IMR-90 (cell line): ENCODE measurements around the gene RAB23. TPM values are rescaled to one million over a fixed set of nuclear protein-coding genes. Genes with fewer than 3 reads are reported as not detected.

Experiments
- polyA plus RNA-seq, 3 experiments: library from polyadenylated mRNA; depleted of rRNA; stranded (reverse); fragments of >200 nt; gene quantifications; 2 replicates each; pipeline ENCODE4 v1.2.3, GENCODE V29; 2012; ENCODE audit warnings: low replicate concordance in 1 of 3
- total RNA-seq: library from RNA; depleted of rRNA; stranded (reverse); fragments of >200 nt; gene quantifications from 2 replicates; pipeline ENCODE4 v1.2.3, GENCODE V29; 2012; rRNA removed

The RAB23 gene
- total and polyA plus RNA-seq, 2 of the 4 experiments (the other 2 are of a cell fraction): 10.8 to 13.3 TPM

Other genes with a start within 250 kb of the RAB23 start
- gene KIAA1586, start 175.6 kb downstream of the RAB23 start, total RNA-seq: 3.8 and 15.0 TPM in 2 replicates
- 3.5 and 3.6 TPM in 2 replicates for gene KIAA1586, start 175.6 kb downstream of the RAB23 start, polyA plus RNA-seq (2012; rRNA removed)
- 48.6 and 63.0 TPM in 2 replicates for gene ZNF451, start 132.1 kb downstream of the RAB23 start, total RNA-seq
- gene ZNF451, start 132.1 kb downstream of the RAB23 start, polyA plus RNA-seq (2012; rRNA removed): 8.0 and 10.0 TPM in 2 replicates
- 10.0 and 19.2 TPM in 2 replicates for gene BAG2, start 50.0 kb downstream of the RAB23 start, total RNA-seq
- 6.7 and 8.1 TPM in 2 replicates for gene BAG2, start 50.0 kb downstream of the RAB23 start, polyA plus RNA-seq (2012; rRNA removed)
- gene PRIM2, start 95.3 kb upstream of the RAB23 start, total RNA-seq: 37.5 and 50.5 TPM in 2 replicates
- gene PRIM2, start 95.3 kb upstream of the RAB23 start, polyA plus RNA-seq (2012; rRNA removed): 7.7 and 11.8 TPM in 2 replicates